Stimulated activated CD4-positive, alpha-beta T cell treated with anti-CD3 and anti-CD28 coated beads, Interleukin-12 subunit alpha, Interleukin-12 subunit beta, amount 100 ng/mL, for 4 hours (primary cell): ENCODE results near the gene PTPRH.

Source experiments
- DNase-seq: peaks from one replicate; pipeline ENCODE4 v3.0.0-alpha.2; 2020

The PTPRH gene

GRCh38 chr19:55208880-55209692 is at the start of gene PTPRH:
Gene PTPRH, minus strand, starts transcription at chr19:55209501. Its CDS starts 68 bp downstream, at chr19:55209433.
- no peak for DNase-seq

GRCh38 chr19:55258476-55258827 is 49.2 kb upstream of the PTPRH start:
- DNase-seq = peak; percentile 60

GRCh38 chr19:55257461-55258420 is 48.4 kb upstream of the PTPRH start:
- peak; percentile 26 for DNase-seq

- DNase-seq = no peak
These were observed 47.5 kb upstream of the PTPRH start for GRCh38 chr19:55256562-55257460.

GRCh38 chr19:55255618-55256423 is 46.5 kb upstream of the PTPRH start:
- DNase-seq = peak; percentile 52

- DNase-seq = no peak
These were observed 45.3 kb upstream of the PTPRH start for GRCh38 chr19:55254625-55254977.

GRCh38 chr19:55253842-55254624 is 44.7 kb upstream of the PTPRH start:
- peak; percentile 47 for DNase-seq

- DNase-seq = no peak
These were observed 43.7 kb upstream of the PTPRH start for GRCh38 chr19:55252760-55253663.

- DNase-seq = peak; percentile 32
These were observed 42.2 kb upstream of the PTPRH start for GRCh38 chr19:55251341-55252081.

GRCh38 chr19:55250262-55251036 is 41.1 kb upstream of the PTPRH start:
- no peak for DNase-seq

- DNase-seq = no peak
These were observed 40.5 kb upstream of the PTPRH start for GRCh38 chr19:55249841-55250240.

- no peak for DNase-seq
These were observed 39.4 kb upstream of the PTPRH start for GRCh38 chr19:55248704-55249103.

- DNase-seq = no peak
These were observed 38.9 kb upstream of the PTPRH start for GRCh38 chr19:55248166-55248675.

- no peak for DNase-seq
These were observed 38.4 kb upstream of the PTPRH start for GRCh38 chr19:55247621-55248099.

GRCh38 chr19:55246462-55247451 is 37.5 kb upstream of the PTPRH start:
- DNase-seq = no peak

GRCh38 chr19:55245236-55245904 is 36.1 kb upstream of the PTPRH start:
- DNase-seq = no peak
